NT2/D1 (cell line): ENCODE measurements around the gene CDKN2C.
"Not testable (repeated sequence)": the region's sequence is repeated elsewhere in the genome, so short reads cannot be mapped to it uniquely, and the experiment has no call there.

Experiments used
- DNase-seq: peaks from one replicate; pipeline ENCODE4 v3.0.0-alpha.2; 2011; ENCODE audit warnings: low read depth, low spot score
- H3K27me3 ChIP-seq: 2 replicates; pipeline ENCODE4 v1.6.0; 2011; ENCODE audit warnings: mild to moderate bottlenecking; ENCODE audit not compliant: insufficient read length, insufficient read depth
- H3K36me3 ChIP-seq: 2 replicates; pipeline ENCODE4 v1.6.1; 2011; ENCODE audit warnings: mild to moderate bottlenecking, low read length, mixed read lengths; ENCODE audit not compliant: insufficient read depth, insufficient read length
- H3K4me1 ChIP-seq: 2 replicates; pipeline ENCODE4 v1.5.1; 2011; ENCODE audit not compliant: insufficient read depth, insufficient read length
- H3K4me3 ChIP-seq: 2 replicates; pipeline ENCODE4 v1.5.1; 2011; ENCODE audit warnings: low read depth; ENCODE audit not compliant: insufficient read length
- H3K9ac ChIP-seq: 2 replicates; pipeline ENCODE4 v1.6.0; 2011; ENCODE audit warnings: low read depth; ENCODE audit not compliant: insufficient read length
- H3K9me3 ChIP-seq: 2 replicates; pipeline ENCODE4 v1.5.1; 2011; ENCODE audit warnings: mild to moderate bottlenecking, low read length; ENCODE audit not compliant: insufficient read depth
- SUZ12 ChIP-seq: IDR thresholded peaks from 2 replicates; pipeline ENCODE4 v1.6.1; 2011; ENCODE audit not compliant: insufficient read length, insufficient read depth; ENCODE audit errors: extremely low read depth
- YY1 ChIP-seq: IDR thresholded peaks from 2 replicates; pipeline ENCODE4 v1.6.1; 2011; ENCODE audit not compliant: insufficient read length, insufficient read depth
- ZNF274 ChIP-seq: IDR thresholded peaks from 2 replicates; pipeline ENCODE4 v1.6.1; 2011; ENCODE audit warnings: mild to moderate bottlenecking, low read depth, low read length

The CDKN2C gene

DNA sequence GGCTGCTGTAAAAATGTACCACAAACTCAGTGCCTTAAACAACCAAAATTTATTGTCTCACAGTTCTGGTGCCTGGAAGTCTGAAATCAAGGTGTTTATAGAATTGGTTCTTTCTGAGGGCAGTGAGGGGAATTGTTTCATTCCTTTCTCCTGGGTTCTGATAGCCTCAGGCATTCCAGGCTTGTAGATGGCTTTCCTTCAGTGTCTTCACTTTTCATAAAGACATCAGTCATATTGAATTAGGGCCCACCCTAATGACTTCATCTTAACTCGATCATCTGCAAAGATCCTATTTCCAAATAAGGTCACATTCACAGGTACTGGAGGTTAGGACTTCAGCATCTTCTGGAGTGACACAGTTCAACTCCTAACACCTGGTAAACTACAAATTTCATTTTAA, 15.0 kb downstream of the CDKN2C start:
- Histone ChIP-seq H3K9me3 (no peaks in the 10 kb centered on the region), H3K9ac (no peak overlapping the region), H3K27me3 (peaks cover 40% of the 10 kb centered on the region), H3K4me1 (no peaks in the 10 kb centered on the region), H3K36me3 (no peaks in the 10 kb centered on the region), H3K4me3 (no peak overlapping the region)
- DNase-seq: no peak
- TF ChIP-seq SUZ12 (no peak), YY1 (no peak), ZNF274 (no peak)

DNA sequence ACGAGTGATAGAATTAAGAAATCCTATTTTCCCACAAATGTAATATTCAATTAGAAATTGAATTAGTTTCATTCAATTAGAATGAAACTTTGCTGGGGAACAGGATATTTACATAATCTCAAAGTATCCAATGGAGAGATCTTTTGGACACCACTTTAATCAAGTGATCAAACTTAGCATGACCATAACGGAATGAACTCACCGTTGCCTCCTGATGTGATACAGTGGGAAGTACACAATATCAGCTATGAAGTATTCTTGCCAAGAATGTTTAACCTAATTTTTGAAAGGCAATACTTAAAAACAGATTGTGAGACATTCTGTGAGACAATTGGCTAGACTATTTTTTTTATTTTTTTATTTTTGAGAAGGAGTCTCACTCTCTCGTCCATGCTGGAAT, 16.6 kb downstream of the CDKN2C start:
- TF ChIP-seq ZNF274 (no peak), SUZ12 (no peak), YY1 (no peak)
- Histone ChIP-seq H3K4me1 (no peaks in the 10 kb centered on the region), H3K27me3 (peaks cover 24% of the 10 kb centered on the region), H3K9me3 (no peaks in the 10 kb centered on the region), H3K9ac (no peak overlapping the region), H3K4me3 (no peak overlapping the region), H3K36me3 (no peaks in the 10 kb centered on the region)
- no peak for DNase-seq

DNA sequence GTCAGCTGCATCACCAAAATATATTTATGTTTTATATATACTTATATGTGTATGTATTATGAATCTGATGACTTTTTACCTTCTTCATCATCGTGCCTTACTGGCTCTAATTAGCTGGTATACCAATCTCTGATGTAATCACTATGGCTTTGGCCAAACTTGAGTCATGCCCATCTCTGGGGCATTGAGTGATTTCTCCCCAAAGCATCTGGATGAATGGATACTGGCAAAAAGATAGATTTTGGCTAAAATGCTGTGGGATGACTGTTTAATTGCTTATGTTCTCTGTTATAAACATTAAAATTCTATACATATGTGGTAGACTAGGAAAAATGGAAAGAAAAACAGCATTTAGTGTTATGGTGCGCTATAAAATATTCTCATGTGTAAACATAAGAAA, 19.6 kb downstream of the CDKN2C start:
- TF ChIP-seq SUZ12 (no peak), YY1 (no peak), ZNF274 (no peak)
- H3K9ac ChIP-seq: no peak overlapping the region
- H3K4me3 ChIP-seq: no peak overlapping the region
- H3K4me1 ChIP-seq: no peaks in the 10 kb centered on the region
- H3K9me3 ChIP-seq: no peaks in the 10 kb centered on the region; the same call in 1 of the 2 replicates
- no peak for DNase-seq
- H3K27me3 ChIP-seq: no peaks in the 10 kb centered on the region
- no peaks in the 10 kb centered on the region for H3K36me3 ChIP-seq

DNA sequence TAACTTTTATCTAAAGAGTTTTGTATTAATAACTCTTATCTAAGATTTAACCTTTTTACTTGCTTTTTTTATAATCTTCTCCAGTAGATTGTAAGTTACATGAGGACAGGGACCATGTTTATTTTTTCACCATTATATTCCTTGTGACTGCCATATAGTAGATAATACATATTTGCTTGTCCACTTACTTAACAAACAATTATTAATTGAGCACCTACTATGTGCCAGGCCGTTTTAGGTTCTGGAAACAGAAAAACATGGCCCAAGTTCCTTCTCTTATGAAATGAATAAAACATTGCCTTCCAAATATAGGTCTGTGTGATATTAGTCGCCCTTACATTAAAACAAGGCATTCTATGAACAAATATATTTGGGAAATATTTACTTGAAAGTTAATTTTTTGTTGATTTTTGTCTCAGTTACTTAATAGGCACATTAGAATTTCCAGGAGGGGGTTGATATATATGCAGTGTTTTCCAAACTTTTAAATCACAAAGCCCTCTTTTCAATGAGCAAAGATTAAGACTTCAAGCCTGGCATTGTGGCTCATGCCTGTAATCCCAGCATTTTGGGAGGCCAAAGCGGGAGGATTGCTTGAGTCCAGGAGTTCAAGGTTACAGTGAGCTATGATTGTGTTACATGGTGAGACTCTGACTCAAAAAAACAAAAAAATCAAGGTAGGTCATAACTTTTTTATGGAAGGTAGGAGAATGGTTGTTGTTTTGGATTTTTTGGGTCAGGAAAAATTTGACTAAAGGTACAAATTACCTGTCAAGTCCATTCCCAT, 22.7 kb downstream of the CDKN2C start:
- Histone ChIP-seq H3K36me3 (no peaks in the 10 kb centered on the region), H3K4me3 (no peak overlapping the region), H3K4me1 (no peaks in the 10 kb centered on the region), H3K9me3 (no peaks in the 10 kb centered on the region; the same call in 1 of the 2 replicates), H3K27me3 (no peaks in the 10 kb centered on the region), H3K9ac (no peak overlapping the region)
- no peak for DNase-seq
- TF ChIP-seq ZNF274 (no peak), YY1 (no peak), SUZ12 (no peak)

DNA sequence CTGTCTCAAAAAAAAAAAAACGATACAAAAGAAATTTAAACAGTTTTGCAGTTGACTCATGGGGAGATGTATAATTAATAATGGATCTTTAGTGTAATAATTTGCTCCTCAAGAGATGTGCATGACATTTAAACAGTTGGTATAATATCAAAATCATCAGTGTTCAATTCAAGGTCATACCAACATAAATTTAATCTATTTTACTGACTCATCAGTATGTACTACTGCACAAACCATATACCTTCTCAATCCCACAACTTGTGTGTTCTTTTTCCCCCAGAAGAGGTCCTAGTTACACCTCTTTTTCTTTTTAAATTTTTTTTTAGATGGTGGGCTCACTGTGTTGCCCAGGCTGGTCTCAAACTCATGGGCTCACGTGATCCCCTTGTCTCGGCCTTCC, 23.6 kb downstream of the CDKN2C start:
- H3K36me3 ChIP-seq: no peaks in the 10 kb centered on the region
- no peaks in the 10 kb centered on the region; the same call in 1 of the 2 replicates for H3K9me3 ChIP-seq
- no peak for TF ChIP-seq YY1
- H3K27me3 ChIP-seq: no peaks in the 10 kb centered on the region
- no peaks in the 10 kb centered on the region for H3K4me1 ChIP-seq
- no peak overlapping the region for H3K9ac ChIP-seq
- no peak overlapping the region for H3K4me3 ChIP-seq
- no peak for DNase-seq

DNA sequence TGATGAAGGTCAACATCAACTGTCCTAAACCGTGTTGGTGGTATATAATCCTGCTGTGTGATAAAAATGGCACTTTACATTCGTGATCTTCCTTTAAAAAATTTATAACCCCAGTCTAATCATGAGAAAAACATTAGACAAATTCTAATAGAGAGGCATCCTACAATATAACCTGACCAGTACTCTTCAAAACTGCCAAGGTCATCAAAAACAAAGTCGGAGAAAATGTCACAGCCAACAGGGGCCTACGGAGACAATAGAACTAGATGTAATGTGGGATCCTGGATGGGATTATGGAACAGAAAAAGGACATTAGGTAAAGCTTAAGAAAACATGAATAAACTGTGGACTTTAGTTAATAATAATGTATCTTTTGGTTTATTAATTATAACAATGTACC, 25.0 kb downstream of the CDKN2C start:
- DNase-seq: no peak
- TF ChIP-seq YY1 (no peak), SUZ12 (no peak), ZNF274 (no peak)
- Histone ChIP-seq H3K27me3 (no peaks in the 10 kb centered on the region), H3K4me1 (no peaks in the 10 kb centered on the region), H3K9me3 (no peaks in the 10 kb centered on the region; the same call in 1 of the 2 replicates), H3K4me3 (no peak overlapping the region), H3K36me3 (no peaks in the 10 kb centered on the region), H3K9ac (no peak overlapping the region)

DNA sequence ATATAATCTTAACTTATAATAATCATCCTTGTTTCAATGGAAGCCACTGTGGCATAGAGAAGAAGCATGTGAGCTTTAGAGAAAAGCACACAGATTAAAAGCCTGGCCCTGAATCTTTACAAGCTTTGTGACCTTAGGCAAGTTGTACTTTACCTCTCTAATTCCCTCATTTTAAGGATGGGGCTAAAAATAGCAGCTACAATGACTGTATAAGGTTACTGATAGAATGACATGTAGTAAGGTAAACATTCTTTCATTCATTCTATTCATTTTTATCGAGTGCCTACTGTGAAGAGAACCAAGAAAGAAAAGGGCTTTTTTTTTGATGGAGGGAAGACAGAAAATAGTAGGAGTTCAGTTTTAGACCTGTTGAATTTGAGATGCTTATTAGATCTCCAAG, 25.6 kb downstream of the CDKN2C start:
- no peaks in the 10 kb centered on the region; the same call in 1 of the 2 replicates for H3K9me3 ChIP-seq
- H3K4me3 ChIP-seq: no peak overlapping the region
- no peaks in the 10 kb centered on the region for H3K36me3 ChIP-seq
- no peaks in the 10 kb centered on the region for H3K27me3 ChIP-seq
- no peak for DNase-seq
- H3K4me1 ChIP-seq: no peaks in the 10 kb centered on the region
- H3K9ac ChIP-seq: no peak overlapping the region
- TF ChIP-seq YY1: no peak
- TF ChIP-seq ZNF274: no peak
- TF ChIP-seq SUZ12: no peak

DNA sequence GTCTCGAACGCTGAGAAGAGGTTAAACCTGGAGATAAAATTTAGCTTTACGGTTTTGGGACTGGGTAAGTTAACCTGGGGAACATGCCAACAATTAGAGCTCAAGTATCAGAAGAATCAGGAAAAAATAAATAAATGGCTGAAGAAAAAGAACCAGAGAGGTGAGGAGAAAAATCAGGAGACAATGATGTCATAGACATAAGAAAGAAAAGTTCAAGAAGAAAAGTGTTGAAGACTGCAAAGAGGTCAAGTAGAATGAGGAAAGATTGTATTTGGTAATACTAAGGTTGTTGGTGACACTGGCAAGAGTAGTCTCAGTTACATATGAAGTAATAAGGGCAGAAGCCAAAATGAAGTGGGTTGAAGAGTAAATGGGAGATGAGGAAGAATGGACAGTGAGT, 26.0 kb downstream of the CDKN2C start:
- H3K9ac ChIP-seq: no peak overlapping the region
- H3K27me3 ChIP-seq: no peaks in the 10 kb centered on the region
- no peaks in the 10 kb centered on the region; the same call in 1 of the 2 replicates for H3K9me3 ChIP-seq
- no peaks in the 10 kb centered on the region for H3K4me1 ChIP-seq
- H3K4me3 ChIP-seq: no peak overlapping the region
- H3K36me3 ChIP-seq: no peaks in the 10 kb centered on the region
- no peak for TF ChIP-seq YY1
- no peak for TF ChIP-seq ZNF274
- no peak for TF ChIP-seq SUZ12
- no peak for DNase-seq

DNA sequence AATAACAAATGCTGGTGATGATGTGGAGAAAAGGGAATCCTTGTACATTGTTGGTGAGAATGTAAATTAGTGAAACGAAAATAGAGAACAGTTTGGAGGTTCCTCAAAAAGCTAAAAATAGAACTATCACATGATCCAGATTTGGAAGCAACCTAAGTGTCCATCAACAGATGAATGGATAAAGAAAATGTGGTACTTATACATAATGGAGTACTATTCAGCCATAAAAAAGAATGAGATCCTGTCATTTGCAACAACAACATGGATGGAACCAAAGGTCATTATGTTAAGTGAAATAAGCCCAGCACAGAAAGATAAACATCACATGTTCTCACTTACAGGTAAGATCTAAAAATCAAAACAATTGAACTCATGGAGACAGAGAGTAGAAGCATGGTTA, 29.3 kb downstream of the CDKN2C start:
- H3K27me3 ChIP-seq, H3K36me3 ChIP-seq, H3K4me3 ChIP-seq, H3K9ac ChIP-seq, DNase-seq, H3K4me1 ChIP-seq, H3K9me3 ChIP-seq: not testable (repeated sequence)
